SK-N-SH (cell line): Measurements from ENCODE around the gene ELMO1. TPM values are rescaled to one million over a fixed set of nuclear protein-coding genes. Genes with fewer than 3 reads are reported as not detected.

Experiments used
- CTCF ChIA-PET: fragments of 300-600, 350-600 bp; formaldehyde crosslinking; extraction: SDS; loops from one replicate; lab custom pipeline; 2021; lab: Yijun Ruan, JAX
- POLR2A ChIA-PET: fragments of 350-600 bp; sonication (Branson Sonifier 250); formaldehyde crosslinking; extraction: SDS; loops from one replicate; lab custom pipeline; 2020; ENCODE audit warnings: antibody characterized with exemption, inconsistent platforms; lab: Yijun Ruan, JAX
- DNase-seq: peaks from one replicate; pipeline ENCODE4 v3.0.0; 2012
- H2AFZ ChIP-seq: fragments of 200-600 bp; sonication (generic); 2 replicates; pipeline ENCODE4 v1.8.1; 2016; ENCODE audit warnings: antibody characterized with exemption, mild to moderate bottlenecking, low read depth
- H3F3A ChIP-seq: fragments of 200-600 bp; sonication (generic); replicated peaks from 2 replicates; pipeline ENCODE3; 2016; ENCODE audit warnings: antibody characterized with exemption, mild to moderate bottlenecking; ENCODE audit not compliant: insufficient read depth
- H3K27ac ChIP-seq, 2 experiments: fragments of 200-500 bp in 1 of 2; fragments of 200-600 bp in 1 of 2; sonication (Bioruptor generic) in 1 of 2; sonication (generic), shearing (Covaris generic) in 1 of 2; 2 replicates each; pipeline versions ENCODE4 v1.5.1 to v1.6.1; 2014 to 2016; ENCODE audit warnings: low read depth in 2 of 2, inconsistent platforms in 1 of 2, low read length in 1 of 2, mild to moderate bottlenecking in 1 of 2, mixed read lengths in 1 of 2
- H3K27me3 ChIP-seq: fragments of 200-600 bp; sonication (generic), shearing (Covaris generic); 2 replicates; pipeline ENCODE4 v1.6.1; 2016; ENCODE audit warnings: mixed run types; ENCODE audit not compliant: insufficient read depth
- H3K36me3 ChIP-seq, 2 experiments: fragments of 200-500 bp in 1 of 2; fragments of 200-600 bp in 1 of 2; sonication (Bioruptor generic) in 1 of 2; sonication (generic) in 1 of 2; replicated peaks in 1 of 2; 2 replicates each; pipeline versions ENCODE3 to v1.5.1; 2014 to 2016; ENCODE audit warnings: low read length in 1 of 2, mild to moderate bottlenecking in 1 of 2; ENCODE audit not compliant: insufficient read depth in 2 of 2, control insufficient read depth in 1 of 2
- H3K4me1 ChIP-seq, 2 experiments: fragments of 200-500 bp in 1 of 2; fragments of 200-600 bp in 1 of 2; sonication (Bioruptor generic) in 1 of 2; sonication (generic), shearing (Covaris generic) in 1 of 2; 2 replicates each; pipeline versions ENCODE4 v1.5.1 to v1.6.1; 2014 to 2016; ENCODE audit warnings: low read depth in 1 of 2, low read length in 1 of 2, mixed run types in 1 of 2; ENCODE audit not compliant: insufficient read depth in 2 of 2, control insufficient read depth in 1 of 2
- H3K4me2 ChIP-seq: fragments of 200-600 bp; sonication (generic), shearing (Covaris generic); 2 replicates; pipeline ENCODE4 v1.6.1; 2017; ENCODE audit warnings: mixed run types
- H3K4me3 ChIP-seq, 2 experiments: fragments of 200-500 bp in 1 of 2; fragments of 200-600 bp in 1 of 2; sonication (Bioruptor generic) in 1 of 2; sonication (generic), shearing (Covaris generic) in 1 of 2; 2 replicates each; pipeline versions ENCODE4 v1.5.1 to v1.8.1; 2014 to 2016; ENCODE audit warnings: low read depth in 2 of 2, inconsistent platforms in 1 of 2, low read length in 1 of 2, mild to moderate bottlenecking in 1 of 2, mixed read lengths in 1 of 2, moderate library complexity in 1 of 2
- H3K79me2 ChIP-seq: fragments of 200-600 bp; sonication (generic); 2 replicates; pipeline ENCODE4 v1.8.1; 2017; ENCODE audit warnings: mild to moderate bottlenecking; ENCODE audit not compliant: insufficient read depth
- H3K9ac ChIP-seq: fragments of 200-600 bp; sonication (generic); 2 replicates; pipeline ENCODE4 v1.6.1; 2017; ENCODE audit warnings: mixed run types
- H3K9me2 ChIP-seq: fragments of 200-600 bp; sonication (generic); 2 replicates; pipeline ENCODE4 v1.6.1; 2017; ENCODE audit warnings: mixed run types
- H3K9me3 ChIP-seq: fragments of 200-600 bp; sonication (generic); 2 replicates; pipeline ENCODE4 v1.6.1; 2017; ENCODE audit warnings: mixed run types, mild to moderate bottlenecking, moderate library complexity
- H4K20me1 ChIP-seq: fragments of 200-600 bp; sonication (generic); 2 replicates; pipeline ENCODE4 v1.6.1; 2017; ENCODE audit warnings: mild to moderate bottlenecking, mixed run types; ENCODE audit not compliant: insufficient read depth
- CHD2 ChIP-seq: fragments of 150-350 bp; IDR thresholded peaks from 2 replicates; pipeline ENCODE4 v1.6.1; 2018; ENCODE audit warnings: low read length; ENCODE audit not compliant: partially characterized antibody
- ELF1 ChIP-seq: IDR thresholded peaks from 2 replicates; pipeline ENCODE4 v1.4.0; 2012
- EP300 ChIP-seq, 2 experiments: IDR thresholded peaks; 2 replicates each; pipeline versions ENCODE4 v1.4.0 to v1.6.1; 2012; ENCODE audit warnings: borderline replicate concordance in 1 of 2, low read depth in 1 of 2, low read length in 1 of 2
- FOSL2 ChIP-seq: IDR thresholded peaks from 2 replicates; pipeline ENCODE4 v1.4.0; 2012; ENCODE audit warnings: low read depth, mild to moderate bottlenecking, moderate library complexity, borderline replicate concordance
- FOXJ3 ChIP-seq: sonication (generic); formaldehyde crosslinking; IDR thresholded peaks from 2 replicates; pipeline ENCODE4 v1.5.1; 2020; ENCODE audit warnings: mild to moderate bottlenecking, missing genetic modification reagents
- GABPA ChIP-seq: IDR thresholded peaks from 2 replicates; pipeline ENCODE4 v1.4.0; 2012; ENCODE audit warnings: low read depth, mild to moderate bottlenecking
- GATA2 ChIP-seq: sonication (generic); formaldehyde crosslinking; IDR thresholded peaks from 2 replicates; pipeline ENCODE4 v1.5.0; 2020; ENCODE audit warnings: mild to moderate bottlenecking, missing genetic modification reagents
- JUND ChIP-seq: IDR thresholded peaks from 2 replicates; pipeline ENCODE4 v1.4.0; 2012
- MEF2A ChIP-seq: IDR thresholded peaks from 2 replicates; pipeline ENCODE4 v1.4.0; 2012; ENCODE audit warnings: low read depth, borderline replicate concordance
- NFIC ChIP-seq: IDR thresholded peaks from 2 replicates; pipeline ENCODE4 v1.4.0; 2012; ENCODE audit warnings: borderline replicate concordance
- RCOR1 ChIP-seq: fragments of 150-350 bp; IDR thresholded peaks from 2 replicates; pipeline ENCODE4 v1.6.1; 2017; ENCODE audit warnings: antibody characterized with exemption, low read length
- REST ChIP-seq: IDR thresholded peaks from 2 replicates; pipeline ENCODE4 v1.6.1; 2012; ENCODE audit warnings: mild to moderate bottlenecking, low read depth, low read length, moderate library complexity
- RFX5 ChIP-seq: IDR thresholded peaks from 2 replicates; pipeline ENCODE4 v1.6.1; 2012; ENCODE audit warnings: mild to moderate bottlenecking, improper control_type of control experiment, low read length
- SMC3 ChIP-seq: IDR thresholded peaks from 2 replicates; pipeline ENCODE4 v1.6.1; 2012; ENCODE audit warnings: low read depth, low read length, improper control_type of control experiment
- TAF1 ChIP-seq: IDR thresholded peaks from 2 replicates; pipeline ENCODE4 v1.6.1; 2012; ENCODE audit warnings: low read depth, mild to moderate bottlenecking, low read length, moderate library complexity, borderline replicate concordance
- TEAD4 ChIP-seq: IDR thresholded peaks from 2 replicates; pipeline ENCODE4 v1.4.0; 2012; ENCODE audit warnings: mild to moderate bottlenecking, borderline replicate concordance; ENCODE audit not compliant: insufficient read depth
- USF1 ChIP-seq: IDR thresholded peaks from 2 replicates; pipeline ENCODE4 v1.4.0; 2012; ENCODE audit warnings: low read depth, borderline replicate concordance
- WGBS: methylation state at CpG from one replicate; pipeline ENCODE4 v1.1.6; 2017; ENCODE audit warnings: low lambda C conversion rate; 5-methylcytosine and 5-hydroxymethylcytosine counted together
- polyA plus RNA-seq, 3 experiments: library from polyadenylated mRNA; depleted of rRNA; stranded (reverse); fragments of >200 nt; gene quantifications; 2 replicates each; pipeline ENCODE4 v1.2.3, GENCODE V29; 2012
- TF ChIP-seq, protein P1 (sequence below): fragments of 150-350 bp; IDR thresholded peaks from 2 replicates; pipeline ENCODE4 v1.6.1; 2017; ENCODE audit warnings: antibody characterized with exemption, low read length, low read depth, borderline replicate concordance
- TF ChIP-seq, protein P2 (sequence below): IDR thresholded peaks from 2 replicates; pipeline ENCODE4; 2012
- TF ChIP-seq, protein P3 (sequence below): fragments of 200-600 bp; sonication (generic); IDR thresholded peaks from 2 replicates; pipeline ENCODE4 v1.6.1; 2017; ENCODE audit warnings: antibody characterized with exemption, mild to moderate bottlenecking, moderate library complexity

The ELMO1 gene
- polyA plus RNA-seq, 1 of the 3 experiments (the other 2 are of a cell fraction) = 0.64 TPM

DNA sequence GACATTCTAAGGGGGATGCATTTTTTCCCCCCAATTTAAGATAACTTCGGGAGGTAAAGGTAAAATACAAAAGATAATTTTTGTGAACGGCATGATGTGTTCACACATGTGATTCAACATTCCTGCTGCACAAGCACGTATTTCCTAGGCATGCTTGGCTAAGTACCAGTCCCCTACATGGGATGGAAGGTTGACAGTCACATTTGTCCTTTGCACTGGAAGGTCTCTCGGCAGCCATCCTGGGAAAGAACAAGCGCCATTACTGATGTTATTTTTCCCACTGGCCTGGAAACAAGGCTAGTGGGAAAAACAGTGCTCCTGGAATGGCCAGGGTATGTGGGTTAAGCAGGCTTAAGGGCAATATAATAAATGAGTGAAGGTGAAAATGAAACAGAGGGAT is 448.2 kb downstream of the ELMO1 start:
- H3F3A ChIP-seq = no peaks in the 10 kb centered on the region
- no peaks in the 10 kb centered on the region for H3K4me1 ChIP-seq
- H3K9me3 ChIP-seq = no peaks in the 10 kb centered on the region
- no peak overlapping the region for H2AFZ ChIP-seq
- no peak for TF ChIP-seq USF1
- TF ChIP-seq GATA2 = no peak
- TF ChIP-seq GABPA = no peak
- TF ChIP-seq RCOR1 = no peak
- TF ChIP-seq, protein P1, sequence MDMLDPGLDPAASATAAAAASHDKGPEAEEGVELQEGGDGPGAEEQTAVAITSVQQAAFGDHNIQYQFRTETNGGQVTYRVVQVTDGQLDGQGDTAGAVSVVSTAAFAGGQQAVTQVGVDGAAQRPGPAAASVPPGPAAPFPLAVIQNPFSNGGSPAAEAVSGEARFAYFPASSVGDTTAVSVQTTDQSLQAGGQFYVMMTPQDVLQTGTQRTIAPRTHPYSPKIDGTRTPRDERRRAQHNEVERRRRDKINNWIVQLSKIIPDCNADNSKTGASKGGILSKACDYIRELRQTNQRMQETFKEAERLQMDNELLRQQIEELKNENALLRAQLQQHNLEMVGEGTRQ = no peak
- TF ChIP-seq ELF1 = no peak
- TF ChIP-seq EP300 (IDR thresholded peaks at IDR 0.05; ENCODE audit: borderline replicate concordance in 1 of 2, low read depth in 1 of 2, low read length in 1 of 2) = no peak
- no peak for TF ChIP-seq FOXJ3 (CRISPR knock-in tag)
- no peak for TF ChIP-seq JUND
- no peak for TF ChIP-seq TEAD4
- TF ChIP-seq FOSL2 = no peak
- TF ChIP-seq REST = no peak
- no peak for TF ChIP-seq NFIC
- TF ChIP-seq, protein P2, sequence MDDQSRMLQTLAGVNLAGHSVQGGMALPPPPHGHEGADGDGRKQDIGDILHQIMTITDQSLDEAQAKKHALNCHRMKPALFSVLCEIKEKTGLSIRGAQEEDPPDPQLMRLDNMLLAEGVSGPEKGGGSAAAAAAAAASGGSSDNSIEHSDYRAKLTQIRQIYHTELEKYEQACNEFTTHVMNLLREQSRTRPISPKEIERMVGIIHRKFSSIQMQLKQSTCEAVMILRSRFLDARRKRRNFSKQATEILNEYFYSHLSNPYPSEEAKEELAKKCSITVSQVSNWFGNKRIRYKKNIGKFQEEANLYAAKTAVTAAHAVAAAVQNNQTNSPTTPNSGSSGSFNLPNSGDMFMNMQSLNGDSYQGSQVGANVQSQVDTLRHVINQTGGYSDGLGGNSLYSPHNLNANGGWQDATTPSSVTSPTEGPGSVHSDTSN = no peak
- TF ChIP-seq TAF1 = no peak
- no peak for TF ChIP-seq RFX5
- no peak for TF ChIP-seq SMC3
- TF ChIP-seq CHD2 = no peak
- TF ChIP-seq, protein P3, sequence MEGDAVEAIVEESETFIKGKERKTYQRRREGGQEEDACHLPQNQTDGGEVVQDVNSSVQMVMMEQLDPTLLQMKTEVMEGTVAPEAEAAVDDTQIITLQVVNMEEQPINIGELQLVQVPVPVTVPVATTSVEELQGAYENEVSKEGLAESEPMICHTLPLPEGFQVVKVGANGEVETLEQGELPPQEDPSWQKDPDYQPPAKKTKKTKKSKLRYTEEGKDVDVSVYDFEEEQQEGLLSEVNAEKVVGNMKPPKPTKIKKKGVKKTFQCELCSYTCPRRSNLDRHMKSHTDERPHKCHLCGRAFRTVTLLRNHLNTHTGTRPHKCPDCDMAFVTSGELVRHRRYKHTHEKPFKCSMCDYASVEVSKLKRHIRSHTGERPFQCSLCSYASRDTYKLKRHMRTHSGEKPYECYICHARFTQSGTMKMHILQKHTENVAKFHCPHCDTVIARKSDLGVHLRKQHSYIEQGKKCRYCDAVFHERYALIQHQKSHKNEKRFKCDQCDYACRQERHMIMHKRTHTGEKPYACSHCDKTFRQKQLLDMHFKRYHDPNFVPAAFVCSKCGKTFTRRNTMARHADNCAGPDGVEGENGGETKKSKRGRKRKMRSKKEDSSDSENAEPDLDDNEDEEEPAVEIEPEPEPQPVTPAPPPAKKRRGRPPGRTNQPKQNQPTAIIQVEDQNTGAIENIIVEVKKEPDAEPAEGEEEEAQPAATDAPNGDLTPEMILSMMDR = no peak
- no peak for TF ChIP-seq MEF2A
- H3K27me3 ChIP-seq = no peaks in the 10 kb centered on the region
- no peak overlapping the region for H3K27ac ChIP-seq
- H3K4me2 ChIP-seq = no peak overlapping the region
- ChIA-PET CTCF (interaction anchor here (1.3 to 4.1 kb wide), 6 partner anchors 13 to 513 kb away, joined by 3 to 26 read pairs (median 5); no protein-coding TSS in a partner anchor), POLR2A (no interaction called here)
- no peaks in the 10 kb centered on the region for H3K79me2 ChIP-seq
- H3K36me3 ChIP-seq = no peaks in the 10 kb centered on the region
- 50% methylated on average over 5 of the region's 5 CpGs for WGBS
- no peak for DNase-seq
- no peaks in the 10 kb centered on the region for H4K20me1 ChIP-seq
- no peak overlapping the region for H3K4me3 ChIP-seq
- H3K9me2 ChIP-seq = no peaks in the 10 kb centered on the region
- H3K9ac ChIP-seq = no peak overlapping the region
